Stimulated activated naive CD8-positive, alpha-beta T cell treated with anti-CD3 and anti-CD28 coated beads, Interleukin-15, Interleukin-2, amounts not matched to agents 100 ng/mL and 50 ng/mL, for 24 hours (primary cell): ENCODE data around the gene C9orf78.
A peak's percentile ranks its signal among the peaks of the same experiment; 100 is the strongest.

ENCODE experiments used
- H3K27ac Mint-ChIP-seq: one replicate; pipeline ENCODE4 v1.8.0; 2021; ENCODE audit warnings: mild to moderate bottlenecking, mixed read lengths
- H3K27me3 Mint-ChIP-seq: one replicate; pipeline ENCODE4 v1.8.0; 2021; ENCODE audit warnings: mixed read lengths
- H3K36me3 Mint-ChIP-seq: one replicate; pipeline ENCODE4 v1.8.0; 2021; ENCODE audit warnings: low read depth, mixed read lengths
- H3K4me1 Mint-ChIP-seq: one replicate; pipeline ENCODE4 v1.8.0; 2021; ENCODE audit warnings: low read depth, mixed read lengths
- H3K4me3 Mint-ChIP-seq: one replicate; pipeline ENCODE4 v1.8.0; 2021; ENCODE audit warnings: mild to moderate bottlenecking, mixed read lengths
- H3K9me3 Mint-ChIP-seq: one replicate; pipeline ENCODE4 v1.8.0; 2021; ENCODE audit warnings: mixed read lengths

The C9orf78 gene

DNA sequence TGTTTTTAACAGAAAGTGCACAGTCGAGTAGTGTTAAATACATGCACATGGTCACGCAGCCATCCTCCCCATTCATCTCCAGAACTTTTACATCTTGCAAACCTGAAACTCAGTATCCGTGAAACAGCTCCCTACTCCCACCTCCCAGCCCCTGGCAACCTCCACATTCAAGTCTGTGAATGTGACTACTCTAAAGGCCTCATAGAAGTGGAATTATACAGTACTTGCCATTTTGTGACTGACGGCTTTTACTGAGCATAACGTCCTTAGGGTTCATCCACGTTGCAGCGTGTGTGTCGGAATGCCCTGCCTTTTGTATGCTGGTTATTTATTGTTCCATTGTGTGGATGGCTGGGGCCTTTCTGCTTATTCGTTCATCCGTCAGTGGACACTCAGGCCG lies 36.0 kb upstream of the C9orf78 start:
- Mint-ChIP-seq H3K27me3 (no peaks in the 10 kb centered on the region), H3K27ac (peak overlapping the region; percentile 74), H3K36me3 (peaks cover 31% of the 10 kb centered on the region), H3K4me3 (no peak overlapping the region), H3K4me1 (peaks cover 51% of the 10 kb centered on the region), H3K9me3 (no peaks in the 10 kb centered on the region)

GRCh38 chr9:129869585-129870501 lies 34.8 kb upstream of the C9orf78 start:
- H3K4me1 Mint-ChIP-seq: peaks cover 63% of the 10 kb centered on the region
- H3K27ac Mint-ChIP-seq: peak overlapping the region; percentile 89
- H3K4me3 Mint-ChIP-seq: peak overlapping the region; percentile 55
- H3K36me3 Mint-ChIP-seq: peaks cover 41% of the 10 kb centered on the region
- no peaks in the 10 kb centered on the region for H3K27me3 Mint-ChIP-seq
- no peaks in the 10 kb centered on the region for H3K9me3 Mint-ChIP-seq

DNA sequence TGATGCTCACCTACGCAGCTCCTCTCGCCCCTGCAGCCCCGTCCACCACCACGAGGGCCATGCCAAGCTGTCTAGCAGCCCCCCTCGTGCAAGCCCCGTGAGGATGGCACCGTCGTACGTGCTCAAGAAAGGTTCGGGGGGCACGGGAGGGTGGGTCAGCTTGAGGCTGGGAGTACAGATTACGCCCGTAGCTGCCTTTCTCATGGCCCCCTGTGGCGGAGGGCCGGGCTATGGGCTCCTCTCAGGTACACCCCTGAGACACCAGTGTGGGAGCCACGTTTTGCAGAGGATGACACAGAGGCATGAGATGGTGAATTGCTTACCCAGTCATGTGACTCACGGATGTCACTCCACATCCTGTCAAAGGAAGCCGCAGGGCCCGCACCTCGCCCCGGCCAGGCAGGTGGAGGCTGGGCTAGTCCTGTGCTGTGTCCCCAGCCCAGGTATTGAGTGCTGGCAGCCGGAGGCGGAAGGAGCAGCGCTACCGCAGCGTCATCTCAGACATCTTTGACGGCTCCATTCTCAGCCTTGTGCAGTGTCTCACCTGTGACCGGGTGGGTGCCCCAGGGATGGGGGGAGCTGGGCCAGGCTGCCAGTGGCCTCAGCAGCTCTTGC lies 33.9 kb upstream of the C9orf78 start:
- peak overlapping the region; percentile 89 for H3K27ac Mint-ChIP-seq
- no peaks in the 10 kb centered on the region for H3K9me3 Mint-ChIP-seq
- peaks cover 39% of the 10 kb centered on the region for H3K36me3 Mint-ChIP-seq
- peak overlapping the region; percentile 55 for H3K4me3 Mint-ChIP-seq
- no peaks in the 10 kb centered on the region for H3K27me3 Mint-ChIP-seq
- peaks cover 68% of the 10 kb centered on the region for H3K4me1 Mint-ChIP-seq

DNA sequence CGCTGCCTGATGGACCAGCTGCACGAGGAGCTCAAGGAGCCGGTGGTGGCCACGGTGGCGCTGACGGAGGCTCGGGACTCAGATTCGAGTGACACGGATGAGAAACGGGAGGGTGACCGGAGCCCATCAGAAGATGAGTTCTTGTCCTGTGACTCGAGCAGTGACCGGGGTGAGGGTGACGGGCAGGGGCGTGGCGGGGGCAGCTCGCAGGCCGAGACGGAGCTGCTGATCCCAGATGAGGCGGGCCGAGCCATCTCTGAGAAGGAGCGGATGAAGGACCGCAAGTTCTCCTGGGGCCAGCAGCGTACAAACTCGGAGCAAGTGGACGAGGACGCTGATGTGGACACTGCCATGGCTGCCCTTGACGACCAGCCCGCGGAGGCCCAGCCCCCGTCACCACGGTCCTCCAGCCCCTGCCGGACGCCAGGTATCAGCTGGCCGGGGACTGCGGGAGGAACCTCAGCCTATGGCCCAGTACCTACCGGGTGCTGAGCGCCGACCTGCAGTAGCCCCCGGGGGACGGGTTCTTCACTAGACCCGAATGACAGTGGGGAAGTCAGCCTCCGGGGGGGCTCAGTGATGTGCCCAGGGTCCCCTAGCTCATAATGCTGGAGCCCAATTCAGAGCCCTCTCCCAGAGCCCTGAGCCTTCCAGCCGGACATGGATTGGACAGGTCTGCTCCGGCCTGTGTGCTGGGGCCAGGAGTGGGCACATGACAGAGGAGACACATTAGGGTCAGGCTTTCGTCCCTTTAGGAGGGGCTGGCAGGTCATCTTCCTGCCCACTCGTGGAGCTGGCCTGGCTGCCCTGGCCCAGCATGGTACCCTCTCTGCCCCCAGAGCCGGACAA lies 33.2 kb upstream of the C9orf78 start:
- Mint-ChIP-seq H3K4me3 (peak overlapping the region; percentile 55), H3K36me3 (peaks cover 41% of the 10 kb centered on the region)

DNA sequence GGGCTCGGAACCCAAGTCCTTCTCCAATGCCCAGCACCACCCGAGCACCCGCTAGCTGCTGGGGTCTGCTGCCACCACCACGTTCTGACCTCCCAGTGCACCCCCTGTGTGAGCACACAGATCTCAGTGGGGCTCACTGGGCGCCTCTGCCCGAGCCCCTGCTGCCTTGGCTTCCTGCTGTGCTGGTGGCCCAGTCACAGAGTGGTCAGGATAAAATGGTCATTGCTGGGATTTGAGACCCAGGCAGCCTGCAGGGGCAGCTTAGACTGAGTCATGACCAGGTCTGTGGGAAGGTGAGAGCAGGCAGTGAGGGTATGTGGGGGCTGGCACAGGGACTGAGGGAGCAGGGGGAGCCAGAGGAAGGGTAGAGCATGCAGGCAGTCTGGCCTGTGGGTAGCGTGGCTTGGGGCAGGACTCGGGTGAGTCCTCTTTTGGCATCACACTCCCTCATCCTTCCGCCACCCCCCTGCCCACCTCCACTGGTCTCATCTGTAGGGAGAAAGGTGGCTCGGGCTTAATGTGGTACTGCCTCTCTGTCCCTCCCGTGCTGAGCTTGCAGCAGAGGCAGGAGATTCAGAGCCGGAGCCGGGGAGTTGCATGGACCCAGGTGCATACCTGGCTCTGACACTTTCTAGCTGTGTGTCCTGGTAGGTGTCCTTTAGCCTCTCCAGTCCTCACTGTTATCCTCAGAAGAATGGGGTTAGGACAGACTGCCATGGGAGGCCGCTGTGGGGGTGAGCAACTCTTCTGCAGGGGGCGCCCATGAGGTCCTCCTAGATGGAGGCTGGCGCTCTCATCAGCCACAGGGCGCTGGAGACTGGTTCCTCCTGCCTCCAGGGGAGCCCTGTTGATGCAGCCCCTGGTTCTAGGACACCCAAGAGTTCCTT lies 32.3 kb upstream of the C9orf78 start:
- Mint-ChIP-seq H3K27ac (peak overlapping the region; percentile 96), H3K27me3 (no peaks in the 10 kb centered on the region), H3K4me1 (peaks cover 82% of the 10 kb centered on the region), H3K36me3 (peaks cover 43% of the 10 kb centered on the region), H3K4me3 (no peak overlapping the region), H3K9me3 (no peaks in the 10 kb centered on the region)

More for the DNA sequence above, 33.2 kb upstream of the C9orf78 start:
- Mint-ChIP-seq H3K27me3 (no peaks in the 10 kb centered on the region), H3K27ac (peak overlapping the region; percentile 96), H3K4me1 (peaks cover 76% of the 10 kb centered on the region), H3K9me3 (no peaks in the 10 kb centered on the region)

GRCh38 chr9:129866394-129867135 lies 31.5 kb upstream of the C9orf78 start:
- no peaks in the 10 kb centered on the region for H3K9me3 Mint-ChIP-seq
- H3K4me1 Mint-ChIP-seq: peaks cover 88% of the 10 kb centered on the region
- no peaks in the 10 kb centered on the region for H3K27me3 Mint-ChIP-seq
- peak overlapping the region; percentile 40 for H3K4me3 Mint-ChIP-seq
- H3K36me3 Mint-ChIP-seq: peaks cover 49% of the 10 kb centered on the region
- peak overlapping the region; percentile 96 for H3K27ac Mint-ChIP-seq

- no peaks in the 10 kb centered on the region for H3K27me3 Mint-ChIP-seq
- H3K4me1 Mint-ChIP-seq: peaks cover 92% of the 10 kb centered on the region
- H3K36me3 Mint-ChIP-seq: peaks cover 50% of the 10 kb centered on the region
- H3K4me3 Mint-ChIP-seq: peak overlapping the region; percentile 40
- peak overlapping the region; percentile 96 for H3K27ac Mint-ChIP-seq
- H3K9me3 Mint-ChIP-seq: no peaks in the 10 kb centered on the region
Measured at GRCh38 chr9:129865668-129866320, 30.7 kb upstream of the C9orf78 start.

- peaks cover 48% of the 10 kb centered on the region for H3K36me3 Mint-ChIP-seq
- no peaks in the 10 kb centered on the region for H3K9me3 Mint-ChIP-seq
- H3K27ac Mint-ChIP-seq: peak overlapping the region; percentile 81
- H3K27me3 Mint-ChIP-seq: no peaks in the 10 kb centered on the region
- H3K4me3 Mint-ChIP-seq: peak overlapping the region; percentile 26
- H3K4me1 Mint-ChIP-seq: peaks cover 90% of the 10 kb centered on the region
Measured at GRCh38 chr9:129864991-129865647, 30.0 kb upstream of the C9orf78 start.

DNA sequence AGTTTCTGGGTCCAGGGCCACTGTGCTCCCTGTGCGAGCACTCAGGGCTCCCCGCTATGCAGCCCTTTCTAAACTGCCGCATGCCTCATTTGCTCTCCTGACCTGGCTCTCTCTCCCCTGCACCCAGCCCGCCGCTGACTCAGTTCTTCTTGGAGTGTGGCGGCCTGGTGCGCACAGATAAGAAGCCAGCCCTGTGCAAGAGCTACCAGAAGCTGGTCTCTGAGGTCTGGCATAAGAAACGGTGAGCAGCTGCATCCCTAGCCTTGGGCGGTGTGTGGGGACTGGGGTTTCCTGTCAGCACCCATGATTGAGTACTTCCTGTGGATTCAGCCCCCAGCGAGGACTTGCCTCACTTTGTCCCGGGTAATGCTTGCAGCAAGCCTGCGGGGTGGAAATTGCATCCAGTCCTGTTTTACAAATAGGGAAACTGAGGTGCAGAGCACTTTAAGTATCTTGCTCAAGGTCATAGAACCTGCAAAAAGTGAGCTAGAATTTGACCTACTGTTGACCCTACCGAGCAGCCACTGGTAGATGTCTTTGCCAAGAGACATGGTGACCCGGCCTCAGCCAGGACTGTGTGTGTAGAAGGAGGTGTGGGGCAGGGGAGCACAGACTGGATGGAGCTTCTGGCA lies 28.1 kb upstream of the C9orf78 start:
- peak overlapping the region; percentile 88 for H3K27ac Mint-ChIP-seq
- no peaks in the 10 kb centered on the region for H3K9me3 Mint-ChIP-seq
- peak overlapping the region; percentile 62 for H3K4me3 Mint-ChIP-seq
- no peaks in the 10 kb centered on the region for H3K27me3 Mint-ChIP-seq
- peaks cover 84% of the 10 kb centered on the region for H3K4me1 Mint-ChIP-seq
- peaks cover 55% of the 10 kb centered on the region for H3K36me3 Mint-ChIP-seq

GRCh38 chr9:129861447-129861827 lies 26.4 kb upstream of the C9orf78 start:
- Mint-ChIP-seq H3K4me3 (no peak overlapping the region), H3K27me3 (no peaks in the 10 kb centered on the region), H3K9me3 (no peaks in the 10 kb centered on the region), H3K4me1 (peaks cover 70% of the 10 kb centered on the region), H3K36me3 (peaks cover 56% of the 10 kb centered on the region), H3K27ac (peak overlapping the region; percentile 83)

DNA sequence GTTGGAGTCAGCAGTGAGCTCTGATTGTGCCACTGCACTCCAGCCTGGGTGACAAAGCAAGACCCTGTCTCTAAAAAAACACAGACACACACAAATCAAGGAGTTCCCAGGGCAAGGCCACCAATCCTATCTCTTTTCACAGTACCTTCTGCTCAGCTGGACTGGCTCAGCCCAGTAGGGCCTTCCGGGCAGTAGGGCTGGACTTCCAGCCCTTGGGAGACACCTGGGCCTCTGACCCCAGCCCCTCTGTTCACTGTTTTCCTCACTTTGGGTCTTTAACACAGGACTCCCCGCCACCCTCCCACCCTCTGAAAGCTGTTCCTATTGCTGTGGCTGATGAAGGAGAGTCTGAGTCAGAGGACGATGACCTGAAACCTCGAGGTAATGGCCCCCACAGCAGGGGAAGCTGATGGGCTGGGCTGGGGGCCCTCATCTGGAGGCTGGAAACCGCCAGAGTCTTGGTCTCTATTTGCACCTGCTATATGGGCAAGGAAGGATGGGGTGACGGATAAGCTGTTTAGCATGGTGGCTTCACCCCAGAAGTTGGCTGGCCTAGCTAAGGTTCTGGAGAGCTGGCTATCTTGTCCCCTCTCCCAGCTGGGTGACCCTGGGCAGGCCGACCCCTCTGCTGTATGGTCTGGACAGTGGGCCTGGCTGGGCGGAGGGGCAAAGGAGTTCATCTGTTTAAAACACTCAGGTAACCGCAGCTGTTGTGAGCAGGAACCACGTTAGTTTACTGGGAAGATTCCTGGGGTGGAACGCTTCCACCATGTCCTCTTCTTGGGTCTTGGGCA lies 25.8 kb upstream of the C9orf78 start:
- Mint-ChIP-seq H3K27ac (peak overlapping the region; percentile 83), H3K27me3 (no peaks in the 10 kb centered on the region), H3K4me1 (peaks cover 70% of the 10 kb centered on the region), H3K36me3 (peaks cover 56% of the 10 kb centered on the region), H3K4me3 (peak overlapping the region; percentile 57), H3K9me3 (no peaks in the 10 kb centered on the region)
